GM12878 (cell line): ENCODE measurements around the gene DBR1.

ENCODE experiments used
- CTCF ChIP-seq, 3 experiments: IDR thresholded peaks in 2 of 3; conservative IDR thresholded peaks in 1 of 3; 2 replicates each; pipeline ENCODE4 v1.5.1; 2011; ENCODE audit warnings: low read depth in 3 of 3, low read length in 3 of 3, mild to moderate bottlenecking in 3 of 3, control low read depth in 2 of 3, moderate library complexity in 2 of 3, inconsistent platforms in 1 of 3, mixed read lengths in 1 of 3; ENCODE audit not compliant: control insufficient read depth in 2 of 3, insufficient read depth in 1 of 3; ENCODE audit errors: extremely low read depth in 1 of 3
- EZH2 ChIP-seq: IDR thresholded peaks from 2 replicates; pipeline ENCODE4 v1.6.1; 2012; ENCODE audit warnings: low read depth, mild to moderate bottlenecking, control low read depth, inconsistent platforms, low read length, borderline replicate concordance; ENCODE audit not compliant: control insufficient read depth
- FOXM1 ChIP-seq: IDR thresholded peaks from 2 replicates; pipeline ENCODE4 v1.6.1; 2012; ENCODE audit warnings: low read depth, mild to moderate bottlenecking, inconsistent platforms, low read length, moderate library complexity
- HDAC6 ChIP-seq: fragments of 200-600 bp; sonication (generic); IDR thresholded peaks from one replicate; pipeline ENCODE4 v1.8.0; 2017; ENCODE audit warnings: antibody characterized with exemption; ENCODE audit not compliant: unreplicated experiment
- NR2C2 ChIP-seq: IDR thresholded peaks from 2 replicates; pipeline ENCODE4 v1.6.1; 2011; ENCODE audit warnings: borderline replicate concordance, low read depth; ENCODE audit not compliant: control insufficient read depth, insufficient read length
- POLR2A ChIP-seq: IDR thresholded peaks from 2 replicates; pipeline ENCODE4 v1.6.1; 2011; ENCODE audit warnings: low read depth, mild to moderate bottlenecking, low read length
- RAD21 ChIP-seq: IDR thresholded peaks from 2 replicates; pipeline ENCODE4 v1.6.1; 2011; ENCODE audit warnings: mild to moderate bottlenecking, low read depth, low read length, moderate library complexity; ENCODE audit not compliant: insufficient read depth
- YY1 ChIP-seq: IDR thresholded peaks from 2 replicates; pipeline ENCODE4 v1.6.1; 2011; ENCODE audit warnings: low read depth, mild to moderate bottlenecking, low read length
- ZNF274 ChIP-seq: IDR thresholded peaks from one replicate; pipeline ENCODE4 v1.8.0; 2011; ENCODE audit not compliant: insufficient read length, insufficient read depth
- ZSCAN29 ChIP-seq: fragments of 450-650 bp; IDR thresholded peaks from 2 replicates; pipeline ENCODE4 v1.6.1; 2017; ENCODE audit warnings: mild to moderate bottlenecking, moderate library complexity

- TF ChIP-seq CTCF (IDR thresholded peaks at IDR 0.05 in 2 of 3, conservative IDR thresholded peaks at IDR 0.05 in 1 of 3; ENCODE audit: control insufficient read depth in 2 of 3, extremely low read depth in 1 of 3, insufficient read depth in 1 of 3, low read depth in 3 of 3, low read length in 3 of 3) (no peak), RAD21 (no peak), ZNF274 (no peak), FOXM1 (no peak), NR2C2 (no peak), ZSCAN29 (no peak), EZH2 (no peak), HDAC6 (no peak), YY1 (no peak), POLR2A (no peak)
These were observed 42.5 kb downstream of the DBR1 start, which contains the start of gene A4GNT for GRCh38 chr3:138132239-138132638.
